ENCODE data around the gene C4orf33. TPM values are rescaled to one million over a fixed set of nuclear protein-coding genes. Genes with fewer than 3 reads are reported as not detected.

Gene C4orf33
- total and polyA plus RNA-seq, 9 of the 15 experiments (the other 6 are each of a cell fraction or from before 2014, with no cell fraction given), result 16.7 to 42.0 (median 27.5) TPM

DNA sequence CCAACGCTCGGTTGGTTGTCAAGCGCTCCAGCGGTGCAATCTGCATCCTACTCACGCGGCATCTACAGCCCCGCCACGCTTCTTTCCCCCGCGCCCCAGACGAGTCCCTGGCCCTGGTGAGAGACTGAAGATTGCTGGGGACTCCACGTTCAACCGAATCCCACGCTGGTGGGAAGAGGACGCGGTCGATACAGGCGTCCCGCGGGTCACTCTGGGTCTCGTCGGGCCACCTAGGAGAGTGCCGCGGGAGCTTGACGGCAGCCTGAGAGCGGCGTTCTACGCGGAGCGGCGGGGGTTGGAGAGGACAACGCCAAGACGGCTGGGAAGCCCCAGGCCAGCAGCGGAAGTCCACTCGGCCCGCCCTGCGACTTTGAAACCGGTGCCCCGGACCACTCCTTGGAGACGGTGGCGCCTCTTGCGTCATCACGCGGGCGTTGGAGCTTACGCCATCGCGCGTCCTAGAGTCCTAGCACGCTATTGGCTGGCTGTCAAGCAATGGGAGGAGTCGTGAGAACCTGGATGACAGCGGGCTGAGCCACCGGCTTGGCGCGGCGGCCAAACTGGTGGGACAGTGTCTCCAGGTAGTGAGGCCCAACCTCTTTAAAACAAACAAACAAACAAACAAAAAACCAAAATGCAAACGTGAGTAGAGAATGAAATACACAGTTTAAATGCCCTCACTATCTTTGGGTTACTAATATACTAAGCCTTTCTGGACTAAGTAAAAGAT, 2.6 kb upstream of the C4orf33 start, which contains the start of gene SCLT1 (continued):
- TF ChIP-seq ZNF778 (CRISPR knock-in tag; IDR thresholded peaks at IDR 0.05) (no peak), MCM2 (IDR thresholded peaks at IDR 0.05; ENCODE audit: low read depth) (no peak), CBFA2T3 (IDR thresholded peaks at IDR 0.05) (no peak), CTBP1 (IDR thresholded peaks at IDR 0.05; ENCODE audit: borderline replicate concordance) (peak; percentile 79), ZNF57 (CRISPR knock-in tag; IDR thresholded peaks at IDR 0.05) (no peak), GTF2A2 (tag; IDR thresholded peaks at IDR 0.05) (no peak), NEUROD1 (IDR thresholded peaks at IDR 0.05; ENCODE audit: borderline replicate concordance, low read depth, low read length, partially characterized antibody) (peak; percentile 45), NFRKB (IDR thresholded peaks at IDR 0.05; ENCODE audit: low read depth) (peak; percentile 55; the same call in 1 of the 2 replicates), SP1 (CRISPR knock-in tag; IDR thresholded peaks at IDR 0.05) (peak; percentile 84), ILF3 (IDR thresholded peaks at IDR 0.05; ENCODE audit: borderline replicate concordance) (no peak), ZNF121 (CRISPR knock-in tag; conservative IDR thresholded peaks at IDR 0.05) (no peak), SRSF3 (IDR thresholded peaks at IDR 0.05; ENCODE audit: insufficient read depth, low read length) (no peak), MEIS2 (IDR thresholded peaks at IDR 0.05; ENCODE audit: partially characterized antibody) (peak; percentile 65), SNRNP70 (optimal IDR thresholded peaks at IDR 0.05; ENCODE audit: low read depth, low read length) (no peak), GTF2F1 (IDR thresholded peaks at IDR 0.05; ENCODE audit: low read depth, low read length) (0 out of 2 replicates have a peak, but pooled peaks have one; percentile 22), MECOM (CRISPR knock-in tag; IDR thresholded peaks at IDR 0.05) (no peak), NFATC3 (IDR thresholded peaks at IDR 0.05) (no peak), HNRNPH1 (optimal IDR thresholded peaks at IDR 0.05; ENCODE audit: low read depth, low read length) (no peak)
- TF ChIP-seq, protein P1, sequence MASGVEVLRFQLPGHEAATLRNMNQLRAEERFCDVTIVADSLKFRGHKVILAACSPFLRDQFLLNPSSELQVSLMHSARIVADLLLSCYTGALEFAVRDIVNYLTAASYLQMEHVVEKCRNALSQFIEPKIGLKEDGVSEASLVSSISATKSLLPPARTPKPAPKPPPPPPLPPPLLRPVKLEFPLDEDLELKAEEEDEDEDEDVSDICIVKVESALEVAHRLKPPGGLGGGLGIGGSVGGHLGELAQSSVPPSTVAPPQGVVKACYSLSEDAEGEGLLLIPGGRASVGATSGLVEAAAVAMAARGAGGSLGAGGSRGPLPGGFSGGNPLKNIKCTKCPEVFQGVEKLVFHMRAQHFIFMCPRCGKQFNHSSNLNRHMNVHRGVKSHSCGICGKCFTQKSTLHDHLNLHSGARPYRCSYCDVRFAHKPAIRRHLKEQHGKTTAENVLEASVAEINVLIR (CRISPR knock-in tag; IDR thresholded peaks at IDR 0.05), result peak; percentile 85
- TF ChIP-seq, protein P2, sequence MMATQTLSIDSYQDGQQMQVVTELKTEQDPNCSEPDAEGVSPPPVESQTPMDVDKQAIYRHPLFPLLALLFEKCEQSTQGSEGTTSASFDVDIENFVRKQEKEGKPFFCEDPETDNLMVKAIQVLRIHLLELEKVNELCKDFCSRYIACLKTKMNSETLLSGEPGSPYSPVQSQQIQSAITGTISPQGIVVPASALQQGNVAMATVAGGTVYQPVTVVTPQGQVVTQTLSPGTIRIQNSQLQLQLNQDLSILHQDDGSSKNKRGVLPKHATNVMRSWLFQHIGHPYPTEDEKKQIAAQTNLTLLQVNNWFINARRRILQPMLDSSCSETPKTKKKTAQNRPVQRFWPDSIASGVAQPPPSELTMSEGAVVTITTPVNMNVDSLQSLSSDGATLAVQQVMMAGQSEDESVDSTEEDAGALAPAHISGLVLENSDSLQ (IDR thresholded peaks at IDR 0.05), result peak; percentile 92
- TF ChIP-seq, protein P3, sequence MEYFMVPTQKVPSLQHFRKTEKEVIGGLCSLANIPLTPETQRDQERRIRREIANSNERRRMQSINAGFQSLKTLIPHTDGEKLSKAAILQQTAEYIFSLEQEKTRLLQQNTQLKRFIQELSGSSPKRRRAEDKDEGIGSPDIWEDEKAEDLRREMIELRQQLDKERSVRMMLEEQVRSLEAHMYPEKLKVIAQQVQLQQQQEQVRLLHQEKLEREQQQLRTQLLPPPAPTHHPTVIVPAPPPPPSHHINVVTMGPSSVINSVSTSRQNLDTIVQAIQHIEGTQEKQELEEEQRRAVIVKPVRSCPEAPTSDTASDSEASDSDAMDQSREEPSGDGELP (CRISPR knock-in tag; IDR thresholded peaks at IDR 0.05; ENCODE audit: borderline replicate concordance), result peak; percentile 92
- TF ChIP-seq, protein P4, sequence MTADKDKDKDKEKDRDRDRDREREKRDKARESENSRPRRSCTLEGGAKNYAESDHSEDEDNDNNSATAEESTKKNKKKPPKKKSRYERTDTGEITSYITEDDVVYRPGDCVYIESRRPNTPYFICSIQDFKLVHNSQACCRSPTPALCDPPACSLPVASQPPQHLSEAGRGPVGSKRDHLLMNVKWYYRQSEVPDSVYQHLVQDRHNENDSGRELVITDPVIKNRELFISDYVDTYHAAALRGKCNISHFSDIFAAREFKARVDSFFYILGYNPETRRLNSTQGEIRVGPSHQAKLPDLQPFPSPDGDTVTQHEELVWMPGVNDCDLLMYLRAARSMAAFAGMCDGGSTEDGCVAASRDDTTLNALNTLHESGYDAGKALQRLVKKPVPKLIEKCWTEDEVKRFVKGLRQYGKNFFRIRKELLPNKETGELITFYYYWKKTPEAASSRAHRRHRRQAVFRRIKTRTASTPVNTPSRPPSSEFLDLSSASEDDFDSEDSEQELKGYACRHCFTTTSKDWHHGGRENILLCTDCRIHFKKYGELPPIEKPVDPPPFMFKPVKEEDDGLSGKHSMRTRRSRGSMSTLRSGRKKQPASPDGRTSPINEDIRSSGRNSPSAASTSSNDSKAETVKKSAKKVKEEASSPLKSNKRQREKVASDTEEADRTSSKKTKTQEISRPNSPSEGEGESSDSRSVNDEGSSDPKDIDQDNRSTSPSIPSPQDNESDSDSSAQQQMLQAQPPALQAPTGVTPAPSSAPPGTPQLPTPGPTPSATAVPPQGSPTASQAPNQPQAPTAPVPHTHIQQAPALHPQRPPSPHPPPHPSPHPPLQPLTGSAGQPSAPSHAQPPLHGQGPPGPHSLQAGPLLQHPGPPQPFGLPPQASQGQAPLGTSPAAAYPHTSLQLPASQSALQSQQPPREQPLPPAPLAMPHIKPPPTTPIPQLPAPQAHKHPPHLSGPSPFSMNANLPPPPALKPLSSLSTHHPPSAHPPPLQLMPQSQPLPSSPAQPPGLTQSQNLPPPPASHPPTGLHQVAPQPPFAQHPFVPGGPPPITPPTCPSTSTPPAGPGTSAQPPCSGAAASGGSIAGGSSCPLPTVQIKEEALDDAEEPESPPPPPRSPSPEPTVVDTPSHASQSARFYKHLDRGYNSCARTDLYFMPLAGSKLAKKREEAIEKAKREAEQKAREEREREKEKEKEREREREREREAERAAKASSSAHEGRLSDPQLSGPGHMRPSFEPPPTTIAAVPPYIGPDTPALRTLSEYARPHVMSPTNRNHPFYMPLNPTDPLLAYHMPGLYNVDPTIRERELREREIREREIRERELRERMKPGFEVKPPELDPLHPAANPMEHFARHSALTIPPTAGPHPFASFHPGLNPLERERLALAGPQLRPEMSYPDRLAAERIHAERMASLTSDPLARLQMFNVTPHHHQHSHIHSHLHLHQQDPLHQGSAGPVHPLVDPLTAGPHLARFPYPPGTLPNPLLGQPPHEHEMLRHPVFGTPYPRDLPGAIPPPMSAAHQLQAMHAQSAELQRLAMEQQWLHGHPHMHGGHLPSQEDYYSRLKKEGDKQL (CRISPR knock-in tag; IDR thresholded peaks at IDR 0.05; ENCODE audit: borderline replicate concordance), result no peak

All from K562 (cell line).